IMR-90 (cell line): ENCODE data around the gene SEPHS1. TPM values are rescaled to one million over a fixed set of nuclear protein-coding genes. Genes with fewer than 3 reads are reported as not detected.
A peak's percentile ranks its signal among the peaks of the same experiment; 100 is the strongest.

ENCODE experiments used
- ATAC-seq: fragments of 200-7000 bp; cut with Tn5 transposase; 2 replicates; pipeline ENCODE4 v1.9.1; 2020; ENCODE audit warnings: low read depth, mild to moderate bottlenecking, moderate library complexity
- BruUV-seq: library from RNA; stranded (reverse); fragments of 400-500 nt; replicated peaks from 2 replicates; lab custom pipeline; 2021; lab: Mats Ljungman, UMichigan
- CTCF ChIA-PET: fragments of 300-600 bp; formaldehyde crosslinking; extraction: SDS; loops from one replicate; lab custom pipeline; 2021; ENCODE audit warnings: antibody characterized with exemption; lab: Yijun Ruan, JAX
- POLR2A ChIA-PET: fragments of 300-600 bp; sonication (Branson Sonifier 250); formaldehyde crosslinking; loops from one replicate; lab custom pipeline; 2022; ENCODE audit warnings: antibody characterized with exemption; ENCODE audit not compliant: unreplicated experiment; lab: Charles Lee
- DNase-seq: peaks from one replicate; pipeline ENCODE4 v3.0.0; 2013
- H2AFZ ChIP-seq: replicated peaks from 2 replicates; pipeline ENCODE3; 2013; ENCODE audit warnings: low read length, mild to moderate bottlenecking; ENCODE audit not compliant: poor library complexity
- H2AK5ac ChIP-seq: 2 replicates; pipeline ENCODE4 v1.6.1; 2013; ENCODE audit warnings: low read depth, low read length, inconsistent platforms
- H2AK9ac ChIP-seq: replicated peaks from 2 replicates; pipeline ENCODE3; 2013; ENCODE audit warnings: mild to moderate bottlenecking, low read depth, low read length, moderate library complexity; ENCODE audit not compliant: poor library complexity
- H2BK120ac ChIP-seq: 2 replicates; pipeline ENCODE4 v1.6.1; 2013; ENCODE audit warnings: low read depth, low read length, inconsistent platforms
- H2BK15ac ChIP-seq: 3 replicates; pipeline ENCODE4 v1.6.1; 2013; ENCODE audit warnings: low read depth, low read length, inconsistent platforms
- H2BK20ac ChIP-seq: 2 replicates; pipeline ENCODE4 v1.6.1; 2013; ENCODE audit warnings: low read depth, mild to moderate bottlenecking, inconsistent platforms, low read length, moderate library complexity
- H2BK5ac ChIP-seq: 2 replicates; pipeline ENCODE4 v1.6.1; 2013; ENCODE audit warnings: mild to moderate bottlenecking, low read depth, low read length, inconsistent platforms; ENCODE audit not compliant: poor library complexity, severe bottlenecking
- H3K14ac ChIP-seq: replicated peaks from 2 replicates; pipeline ENCODE4 v1.6.1; 2013; ENCODE audit warnings: low read depth, low read length, inconsistent platforms
- H3K18ac ChIP-seq: 2 replicates; pipeline ENCODE4 v1.6.1; 2013; ENCODE audit warnings: low read depth, low read length, control low read depth
- H3K23ac ChIP-seq: 2 replicates; pipeline ENCODE4 v1.6.1; 2013; ENCODE audit warnings: low read depth, low read length, inconsistent platforms
- H3K27ac ChIP-seq: 2 replicates; pipeline ENCODE4 v1.5.1; 2013; ENCODE audit warnings: mild to moderate bottlenecking, control low read depth, low read length; ENCODE audit not compliant: insufficient read depth
- H3K27me3 ChIP-seq: 2 replicates; pipeline ENCODE4 v1.6.1; 2013; ENCODE audit warnings: low read length; ENCODE audit not compliant: control insufficient read depth, insufficient read depth
- H3K36me3 ChIP-seq: 2 replicates; pipeline ENCODE4 v1.6.1; 2013; ENCODE audit warnings: low read length, mixed read lengths; ENCODE audit not compliant: control insufficient read depth, insufficient read depth
- H3K4ac ChIP-seq: 2 replicates; pipeline ENCODE4 v1.6.1; 2013; ENCODE audit warnings: low read depth, low read length, inconsistent platforms
- H3K4me1 ChIP-seq: 2 replicates; pipeline ENCODE4 v1.6.1; 2013; ENCODE audit warnings: low read length, mixed read lengths; ENCODE audit not compliant: control insufficient read depth, insufficient read depth
- H3K4me2 ChIP-seq: 2 replicates; pipeline ENCODE4 v1.6.1; 2013; ENCODE audit warnings: low read depth, mild to moderate bottlenecking, control low read depth, low read length, moderate library complexity
- H3K4me3 ChIP-seq: 2 replicates; pipeline ENCODE4 v1.5.1; 2013; ENCODE audit warnings: low read depth, mild to moderate bottlenecking, control low read depth, low read length, moderate library complexity; ENCODE audit not compliant: insufficient read depth
- H3K56ac ChIP-seq: 2 replicates; pipeline ENCODE4 v1.6.1; 2013; ENCODE audit warnings: low read length, inconsistent platforms; ENCODE audit not compliant: insufficient read depth; ENCODE audit errors: extremely low read depth
- H3K79me1 ChIP-seq, 2 experiments: 2 replicates each; pipeline ENCODE4 v1.6.1; 2013; ENCODE audit warnings: low read length in 2 of 2, inconsistent platforms in 1 of 2, low read depth in 1 of 2
- H3K9ac ChIP-seq: 2 replicates; pipeline ENCODE4 v1.6.1; 2013; ENCODE audit warnings: low read depth, low read length, control low read depth
- H3K9me1 ChIP-seq: 2 replicates; pipeline ENCODE4 v1.6.1; 2013; ENCODE audit warnings: low read length, inconsistent platforms; ENCODE audit not compliant: insufficient read depth
- H3K9me3 ChIP-seq: 2 replicates; pipeline ENCODE4 v1.6.1; 2013; ENCODE audit warnings: low read length; ENCODE audit not compliant: control insufficient read depth, insufficient read depth
- H4K20me1 ChIP-seq: 2 replicates; pipeline ENCODE4 v1.6.1; 2013; ENCODE audit warnings: low read length, inconsistent platforms; ENCODE audit not compliant: insufficient read depth
- H4K5ac ChIP-seq: 2 replicates; pipeline ENCODE4 v1.6.1; 2013; ENCODE audit warnings: mild to moderate bottlenecking, low read depth, low read length, control low read depth
- H4K8ac ChIP-seq, 2 experiments: 2 replicates each; pipeline ENCODE4 v1.6.1; 2013; ENCODE audit warnings: low read depth in 2 of 2, low read length in 2 of 2, control low read depth in 1 of 2, inconsistent platforms in 1 of 2
- H4K91ac ChIP-seq: 2 replicates; pipeline ENCODE4 v1.6.1; 2013; ENCODE audit warnings: low read depth, low read length, inconsistent platforms; ENCODE audit not compliant: insufficient read depth
- BHLHE40 ChIP-seq: fragments of 150-350 bp; IDR thresholded peaks from 2 replicates; pipeline ENCODE4 v1.6.1; 2016; ENCODE audit warnings: mild to moderate bottlenecking, low read depth, low read length
- CEBPB ChIP-seq: IDR thresholded peaks from 2 replicates; pipeline ENCODE4 v1.6.1; 2012; ENCODE audit warnings: low read depth, low read length, improper control_type of control experiment
- CHD1 ChIP-seq: IDR thresholded peaks from 2 replicates; pipeline ENCODE4 v1.6.1; 2012; ENCODE audit warnings: low read depth, low read length, improper control_type of control experiment
- FOS ChIP-seq: fragments of 150-350 bp; IDR thresholded peaks from 2 replicates; pipeline ENCODE4 v1.6.1; 2016; ENCODE audit warnings: low read depth, low read length
- MAFK ChIP-seq: IDR thresholded peaks from 2 replicates; pipeline ENCODE4 v1.6.1; 2012; ENCODE audit warnings: low read depth, low read length, improper control_type of control experiment
- MAZ ChIP-seq: IDR thresholded peaks from 2 replicates; pipeline ENCODE4 v1.6.1; 2012; ENCODE audit warnings: low read depth, mild to moderate bottlenecking, low read length, improper control_type of control experiment, moderate library complexity, borderline replicate concordance
- MXI1 ChIP-seq: IDR thresholded peaks from 2 replicates; pipeline ENCODE4 v1.6.1; 2012; ENCODE audit warnings: low read depth, mild to moderate bottlenecking, low read length, moderate library complexity, borderline replicate concordance
- NFE2L2 ChIP-seq: fragments of 150-350 bp; IDR thresholded peaks from 2 replicates; pipeline ENCODE4 v1.6.1; 2016; ENCODE audit warnings: low read depth, mild to moderate bottlenecking, low read length
- POLR2A ChIP-seq: IDR thresholded peaks from 2 replicates; pipeline ENCODE4 v1.6.1; 2012; ENCODE audit warnings: mild to moderate bottlenecking, low read depth, low read length
- RAD21 ChIP-seq: IDR thresholded peaks from 2 replicates; pipeline ENCODE4 v1.6.1; 2012; ENCODE audit warnings: low read length, improper control_type of control experiment
- RCOR1 ChIP-seq: IDR thresholded peaks from 2 replicates; pipeline ENCODE4 v1.6.1; 2012; ENCODE audit warnings: mild to moderate bottlenecking, low read length, improper control_type of control experiment; ENCODE audit not compliant: insufficient replicate concordance
- RFX5 ChIP-seq: IDR thresholded peaks from 2 replicates; pipeline ENCODE4 v1.8.0; 2012; ENCODE audit warnings: low read depth, mild to moderate bottlenecking, low read length, moderate library complexity
- SMC3 ChIP-seq: fragments of 150-350 bp; IDR thresholded peaks from 2 replicates; pipeline ENCODE4 v1.6.1; 2016; ENCODE audit warnings: low read depth, mild to moderate bottlenecking, antibody characterized with exemption, low read length, moderate library complexity
- WGBS, 2 experiments: methylation state at CpG; one replicate each; pipeline versions ENCODE4 v1.1.5 to v1.1.7; 2013; ENCODE audit warnings: missing lambda C conversion rate in 2 of 2; ENCODE audit not compliant: insufficient read length in 1 of 2; ENCODE audit errors: extremely low coverage in 2 of 2; 5-methylcytosine and 5-hydroxymethylcytosine counted together
- dilution Hi-C: fragments of 300-500 bp; cut with HindIII; formaldehyde crosslinking; loops from one replicate; pipeline ENCODE4 v1.14.3; 2018; ENCODE audit warnings: low sequenced_read_pairs; ENCODE audit not compliant: unreplicated experiment
- in situ Hi-C: fragments of 300-500 bp; cut with MboI; formaldehyde crosslinking; loops from 3 replicates; pipeline ENCODE4 v1.14.3; 2019; ENCODE audit warnings: low sequenced_read_pairs, inconsistent platforms, mixed read lengths
- intact Hi-C: fragments of 100-400 bp; cut with micrococcal nuclease; formaldehyde crosslinking; loops from 2 replicates; pipeline ENCODE4 v1.10.0; 2022
- polyA plus RNA-seq, 3 experiments: library from polyadenylated mRNA; depleted of rRNA; stranded (reverse); fragments of >200 nt; gene quantifications; 2 replicates each; pipeline ENCODE4 v1.2.3, GENCODE V29; 2012; ENCODE audit warnings: low replicate concordance in 1 of 3
- total RNA-seq: library from RNA; depleted of rRNA; stranded (reverse); fragments of >200 nt; gene quantifications from 2 replicates; pipeline ENCODE4 v1.2.3, GENCODE V29; 2012
- TF ChIP-seq, protein P1 (sequence below): conservative IDR thresholded peaks from 2 replicates; pipeline ENCODE4 v1.5.1; 2012; ENCODE audit warnings: mild to moderate bottlenecking, low read depth, low read length, improper control_type of control experiment
- TF ChIP-seq, protein P2 (sequence below): fragments of 150-350 bp; IDR thresholded peaks from 2 replicates; pipeline ENCODE4 v1.6.1; 2017; ENCODE audit warnings: mild to moderate bottlenecking, antibody characterized with exemption, low read length, low read depth
- TF ChIP-seq, protein P3 (sequence below): fragments of 150-350 bp; IDR thresholded peaks from 2 replicates; pipeline ENCODE4 v1.6.1; 2016; ENCODE audit warnings: low read depth, mild to moderate bottlenecking, low read length, moderate library complexity, borderline replicate concordance

The SEPHS1 gene
- total and polyA plus RNA-seq, 2 of the 4 experiments (the other 2 are of a cell fraction), result 39.4 to 69.4 TPM

DNA sequence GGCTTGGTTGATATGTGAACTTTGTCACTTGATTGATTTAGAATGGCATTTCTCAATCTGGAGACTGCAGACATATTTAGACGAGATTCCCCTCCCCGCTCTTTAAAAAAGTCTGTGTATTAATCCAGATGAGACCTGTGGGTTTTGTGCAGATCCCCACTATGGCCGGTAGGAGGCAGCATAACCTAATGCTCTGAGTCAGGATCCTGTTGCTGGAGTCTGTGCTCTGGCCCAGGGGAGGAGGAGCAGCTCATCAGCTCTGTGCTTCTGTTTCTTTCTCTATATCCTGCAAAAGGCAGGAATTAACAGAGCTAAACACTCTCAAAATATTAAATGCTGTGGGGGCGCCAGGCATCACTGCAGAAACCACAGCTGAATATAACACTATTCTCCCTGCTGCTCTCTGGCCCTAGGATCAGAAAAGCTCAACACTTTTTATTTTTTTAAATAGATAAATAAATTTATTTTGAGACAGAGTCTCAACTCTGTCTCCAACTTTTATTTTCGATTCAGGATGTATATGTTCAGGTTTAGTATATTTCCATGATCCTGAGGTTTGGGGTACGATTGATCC is 23.9 kb upstream of the SEPHS1 start:
- Histone ChIP-seq H4K8ac (no peak overlapping the region), H4K5ac (no peak overlapping the region), H3K4ac (no peak overlapping the region), H3K79me1 (no peaks in the 10 kb centered on the region), H3K14ac (no peak overlapping the region), H3K4me3 (no peak overlapping the region), H3K4me2 (no peak overlapping the region), H3K9ac (no peak overlapping the region), H3K56ac (no peak overlapping the region), H3K9me3 (no peaks in the 10 kb centered on the region), H3K18ac (no peak overlapping the region), H3K9me1 (no peaks in the 10 kb centered on the region), H3K23ac (no peak overlapping the region), H3K4me1 (no peaks in the 10 kb centered on the region), H2BK5ac (no peak overlapping the region), H3K36me3 (no peaks in the 10 kb centered on the region), H4K20me1 (no peaks in the 10 kb centered on the region), H3K27ac (no peak overlapping the region), H2AFZ (no peak overlapping the region), H2BK120ac (no peak overlapping the region), H4K91ac (no peak overlapping the region), H2BK20ac (no peak overlapping the region), H2BK15ac (no peak overlapping the region), H3K27me3 (peaks cover 8% of the 10 kb centered on the region), H2AK9ac (no peak overlapping the region), H2AK5ac (no peak overlapping the region)
- ChIA-PET CTCF (interaction anchor here (0.6 to 1.9 kb wide), 12 partner anchors 13 to 219 kb away, joined by 3 to 16 read pairs (median 5); no protein-coding TSS in a partner anchor), POLR2A (no interaction called here)
- dilution Hi-C loops (no loop called here), intact Hi-C loops (loop anchor here (1.0 to 5.0 kb wide), 5 partner anchors 68 to 405 kb away; partner anchors contain the start of gene PRPF18), in situ Hi-C loops (loop anchor here (10.0 kb wide), 2 partner anchors 163 to 403 kb away; no protein-coding TSS in a partner anchor)
- WGBS, 2 experiments, result no CpG with 5 or more reads among the region's 6 CpGs
- no TSS peak for BruUV-seq
- ATAC-seq (peak; percentile 100), DNase-seq (peak; percentile 83)
- TF ChIP-seq BHLHE40 (no peak), RFX5 (no peak), MXI1 (no peak), RCOR1 (no peak), MAZ (no peak), CHD1 (no peak), RAD21 (peak; percentile 97), SMC3 (peak; percentile 83), CEBPB (no peak), MAFK (no peak), NFE2L2 (no peak), POLR2A (0 out of 2 replicates have a peak, but pooled peaks have one; percentile 38), FOS (no peak)
- TF ChIP-seq, protein P1, sequence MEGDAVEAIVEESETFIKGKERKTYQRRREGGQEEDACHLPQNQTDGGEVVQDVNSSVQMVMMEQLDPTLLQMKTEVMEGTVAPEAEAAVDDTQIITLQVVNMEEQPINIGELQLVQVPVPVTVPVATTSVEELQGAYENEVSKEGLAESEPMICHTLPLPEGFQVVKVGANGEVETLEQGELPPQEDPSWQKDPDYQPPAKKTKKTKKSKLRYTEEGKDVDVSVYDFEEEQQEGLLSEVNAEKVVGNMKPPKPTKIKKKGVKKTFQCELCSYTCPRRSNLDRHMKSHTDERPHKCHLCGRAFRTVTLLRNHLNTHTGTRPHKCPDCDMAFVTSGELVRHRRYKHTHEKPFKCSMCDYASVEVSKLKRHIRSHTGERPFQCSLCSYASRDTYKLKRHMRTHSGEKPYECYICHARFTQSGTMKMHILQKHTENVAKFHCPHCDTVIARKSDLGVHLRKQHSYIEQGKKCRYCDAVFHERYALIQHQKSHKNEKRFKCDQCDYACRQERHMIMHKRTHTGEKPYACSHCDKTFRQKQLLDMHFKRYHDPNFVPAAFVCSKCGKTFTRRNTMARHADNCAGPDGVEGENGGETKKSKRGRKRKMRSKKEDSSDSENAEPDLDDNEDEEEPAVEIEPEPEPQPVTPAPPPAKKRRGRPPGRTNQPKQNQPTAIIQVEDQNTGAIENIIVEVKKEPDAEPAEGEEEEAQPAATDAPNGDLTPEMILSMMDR, result peak; percentile 98
- TF ChIP-seq, protein P2, sequence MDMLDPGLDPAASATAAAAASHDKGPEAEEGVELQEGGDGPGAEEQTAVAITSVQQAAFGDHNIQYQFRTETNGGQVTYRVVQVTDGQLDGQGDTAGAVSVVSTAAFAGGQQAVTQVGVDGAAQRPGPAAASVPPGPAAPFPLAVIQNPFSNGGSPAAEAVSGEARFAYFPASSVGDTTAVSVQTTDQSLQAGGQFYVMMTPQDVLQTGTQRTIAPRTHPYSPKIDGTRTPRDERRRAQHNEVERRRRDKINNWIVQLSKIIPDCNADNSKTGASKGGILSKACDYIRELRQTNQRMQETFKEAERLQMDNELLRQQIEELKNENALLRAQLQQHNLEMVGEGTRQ, result no peak
- TF ChIP-seq, protein P3, sequence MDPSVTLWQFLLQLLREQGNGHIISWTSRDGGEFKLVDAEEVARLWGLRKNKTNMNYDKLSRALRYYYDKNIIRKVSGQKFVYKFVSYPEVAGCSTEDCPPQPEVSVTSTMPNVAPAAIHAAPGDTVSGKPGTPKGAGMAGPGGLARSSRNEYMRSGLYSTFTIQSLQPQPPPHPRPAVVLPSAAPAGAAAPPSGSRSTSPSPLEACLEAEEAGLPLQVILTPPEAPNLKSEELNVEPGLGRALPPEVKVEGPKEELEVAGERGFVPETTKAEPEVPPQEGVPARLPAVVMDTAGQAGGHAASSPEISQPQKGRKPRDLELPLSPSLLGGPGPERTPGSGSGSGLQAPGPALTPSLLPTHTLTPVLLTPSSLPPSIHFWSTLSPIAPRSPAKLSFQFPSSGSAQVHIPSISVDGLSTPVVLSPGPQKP, result no peak
